ENCODE results near the gene LDLRAD2.

DNA sequence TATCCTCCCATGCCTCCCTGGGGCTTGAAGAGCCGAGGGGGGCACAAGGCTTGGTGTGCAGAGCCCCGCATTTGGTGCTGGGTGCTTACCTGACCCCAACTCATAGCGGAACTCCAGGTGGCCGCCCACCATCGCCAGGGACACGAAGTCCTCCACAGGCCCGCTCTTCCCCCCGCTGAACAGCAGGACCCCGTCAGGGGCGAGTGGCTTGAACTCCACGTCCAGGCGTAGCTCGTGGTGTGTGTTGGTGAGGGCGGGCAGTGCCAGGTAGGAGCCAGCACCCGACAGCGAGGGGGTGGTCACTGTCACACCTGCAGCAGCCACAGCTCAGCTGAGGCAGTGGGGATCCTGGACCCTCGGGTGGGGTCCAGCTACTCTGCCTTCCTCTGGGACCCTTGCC lies 17.2 kb downstream of the LDLRAD2 start:
- TF ChIP-seq RNF2 (IDR thresholded peaks at IDR 0.05; ENCODE audit: borderline replicate concordance, low read depth) (no peak), POLR2A (IDR thresholded peaks at IDR 0.05; ENCODE audit: low read length) (no peak), ZFP36 (IDR thresholded peaks at IDR 0.05; ENCODE audit: borderline replicate concordance, partially characterized antibody) (no peak), KDM1A (IDR thresholded peaks at IDR 0.05; ENCODE audit: low read depth) (no peak), EHMT2 (IDR thresholded peaks at IDR 0.05; ENCODE audit: low read depth) (no peak), EP300 (IDR thresholded peaks at IDR 0.05) (no peak), NFE2L2 (conservative IDR thresholded peaks at IDR 0.05; ENCODE audit: low read length) (no peak), CBX8 (IDR thresholded peaks at IDR 0.05) (no peak)
- TF ChIP-seq, protein P1, sequence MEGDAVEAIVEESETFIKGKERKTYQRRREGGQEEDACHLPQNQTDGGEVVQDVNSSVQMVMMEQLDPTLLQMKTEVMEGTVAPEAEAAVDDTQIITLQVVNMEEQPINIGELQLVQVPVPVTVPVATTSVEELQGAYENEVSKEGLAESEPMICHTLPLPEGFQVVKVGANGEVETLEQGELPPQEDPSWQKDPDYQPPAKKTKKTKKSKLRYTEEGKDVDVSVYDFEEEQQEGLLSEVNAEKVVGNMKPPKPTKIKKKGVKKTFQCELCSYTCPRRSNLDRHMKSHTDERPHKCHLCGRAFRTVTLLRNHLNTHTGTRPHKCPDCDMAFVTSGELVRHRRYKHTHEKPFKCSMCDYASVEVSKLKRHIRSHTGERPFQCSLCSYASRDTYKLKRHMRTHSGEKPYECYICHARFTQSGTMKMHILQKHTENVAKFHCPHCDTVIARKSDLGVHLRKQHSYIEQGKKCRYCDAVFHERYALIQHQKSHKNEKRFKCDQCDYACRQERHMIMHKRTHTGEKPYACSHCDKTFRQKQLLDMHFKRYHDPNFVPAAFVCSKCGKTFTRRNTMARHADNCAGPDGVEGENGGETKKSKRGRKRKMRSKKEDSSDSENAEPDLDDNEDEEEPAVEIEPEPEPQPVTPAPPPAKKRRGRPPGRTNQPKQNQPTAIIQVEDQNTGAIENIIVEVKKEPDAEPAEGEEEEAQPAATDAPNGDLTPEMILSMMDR (IDR thresholded peaks at IDR 0.05) = no peak
- TF ChIP-seq, protein P2, sequence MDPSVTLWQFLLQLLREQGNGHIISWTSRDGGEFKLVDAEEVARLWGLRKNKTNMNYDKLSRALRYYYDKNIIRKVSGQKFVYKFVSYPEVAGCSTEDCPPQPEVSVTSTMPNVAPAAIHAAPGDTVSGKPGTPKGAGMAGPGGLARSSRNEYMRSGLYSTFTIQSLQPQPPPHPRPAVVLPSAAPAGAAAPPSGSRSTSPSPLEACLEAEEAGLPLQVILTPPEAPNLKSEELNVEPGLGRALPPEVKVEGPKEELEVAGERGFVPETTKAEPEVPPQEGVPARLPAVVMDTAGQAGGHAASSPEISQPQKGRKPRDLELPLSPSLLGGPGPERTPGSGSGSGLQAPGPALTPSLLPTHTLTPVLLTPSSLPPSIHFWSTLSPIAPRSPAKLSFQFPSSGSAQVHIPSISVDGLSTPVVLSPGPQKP (IDR thresholded peaks at IDR 0.05; ENCODE audit: low read depth, low read length) = no peak
- TF ChIP-seq, protein P3, sequence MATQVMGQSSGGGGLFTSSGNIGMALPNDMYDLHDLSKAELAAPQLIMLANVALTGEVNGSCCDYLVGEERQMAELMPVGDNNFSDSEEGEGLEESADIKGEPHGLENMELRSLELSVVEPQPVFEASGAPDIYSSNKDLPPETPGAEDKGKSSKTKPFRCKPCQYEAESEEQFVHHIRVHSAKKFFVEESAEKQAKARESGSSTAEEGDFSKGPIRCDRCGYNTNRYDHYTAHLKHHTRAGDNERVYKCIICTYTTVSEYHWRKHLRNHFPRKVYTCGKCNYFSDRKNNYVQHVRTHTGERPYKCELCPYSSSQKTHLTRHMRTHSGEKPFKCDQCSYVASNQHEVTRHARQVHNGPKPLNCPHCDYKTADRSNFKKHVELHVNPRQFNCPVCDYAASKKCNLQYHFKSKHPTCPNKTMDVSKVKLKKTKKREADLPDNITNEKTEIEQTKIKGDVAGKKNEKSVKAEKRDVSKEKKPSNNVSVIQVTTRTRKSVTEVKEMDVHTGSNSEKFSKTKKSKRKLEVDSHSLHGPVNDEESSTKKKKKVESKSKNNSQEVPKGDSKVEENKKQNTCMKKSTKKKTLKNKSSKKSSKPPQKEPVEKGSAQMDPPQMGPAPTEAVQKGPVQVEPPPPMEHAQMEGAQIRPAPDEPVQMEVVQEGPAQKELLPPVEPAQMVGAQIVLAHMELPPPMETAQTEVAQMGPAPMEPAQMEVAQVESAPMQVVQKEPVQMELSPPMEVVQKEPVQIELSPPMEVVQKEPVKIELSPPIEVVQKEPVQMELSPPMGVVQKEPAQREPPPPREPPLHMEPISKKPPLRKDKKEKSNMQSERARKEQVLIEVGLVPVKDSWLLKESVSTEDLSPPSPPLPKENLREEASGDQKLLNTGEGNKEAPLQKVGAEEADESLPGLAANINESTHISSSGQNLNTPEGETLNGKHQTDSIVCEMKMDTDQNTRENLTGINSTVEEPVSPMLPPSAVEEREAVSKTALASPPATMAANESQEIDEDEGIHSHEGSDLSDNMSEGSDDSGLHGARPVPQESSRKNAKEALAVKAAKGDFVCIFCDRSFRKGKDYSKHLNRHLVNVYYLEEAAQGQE (IDR thresholded peaks at IDR 0.05) = no peak

All from A549 (cell line).